NK-92 treated with Interleukin-12 subunit alpha and Interleukin-12 subunit beta, amount 100 ng/mL, for 24 hours (cell line): ENCODE results near the gene LAMC3.
"Not testable (repeated sequence)": the region's sequence is repeated elsewhere in the genome, so short reads cannot be mapped to it uniquely, and the experiment has no call there.

Experiments
- DNase-seq: peaks from one replicate; lab custom pipeline; 2025; lab: John Stamatoyannopoulos, UW

LAMC3 gene

DNA sequence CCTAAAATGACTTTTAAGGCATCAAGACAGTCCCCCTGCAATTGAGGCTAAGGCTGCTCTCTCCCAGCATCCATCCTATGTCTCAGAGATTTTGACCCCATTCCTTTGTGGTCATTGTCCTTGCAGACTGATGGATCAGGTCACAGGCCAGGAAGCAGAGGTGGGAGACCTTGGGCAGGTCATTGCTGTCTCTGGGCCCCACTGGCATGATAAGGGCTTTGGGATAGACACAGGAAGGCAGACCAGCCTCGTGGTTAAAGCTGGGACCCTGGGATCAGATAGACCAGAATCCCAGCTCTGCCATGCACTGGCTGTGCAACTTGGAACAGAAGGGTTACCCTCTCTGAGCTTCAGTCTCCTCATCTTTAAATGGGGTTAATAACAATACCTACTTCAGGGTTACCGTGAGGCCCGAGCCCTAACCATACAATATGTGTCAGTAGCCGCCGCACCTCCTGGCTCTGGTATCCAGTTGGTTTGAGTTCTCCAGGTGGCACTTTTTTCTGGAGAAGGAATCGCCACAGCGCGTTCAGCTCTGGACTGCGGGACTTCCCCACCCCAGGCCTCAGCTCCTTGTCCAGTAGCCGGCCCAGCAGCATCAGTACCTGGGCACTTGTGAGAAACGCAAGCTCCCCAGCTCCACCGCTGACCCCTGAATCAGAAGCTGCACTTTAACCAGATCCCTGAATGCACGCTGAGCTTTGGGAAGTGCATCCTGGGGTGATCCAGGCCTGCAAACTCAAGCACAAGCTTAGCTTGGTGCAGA is 21.4 kb downstream of the LAMC3 start:
- DNase-seq = no peak

DNA sequence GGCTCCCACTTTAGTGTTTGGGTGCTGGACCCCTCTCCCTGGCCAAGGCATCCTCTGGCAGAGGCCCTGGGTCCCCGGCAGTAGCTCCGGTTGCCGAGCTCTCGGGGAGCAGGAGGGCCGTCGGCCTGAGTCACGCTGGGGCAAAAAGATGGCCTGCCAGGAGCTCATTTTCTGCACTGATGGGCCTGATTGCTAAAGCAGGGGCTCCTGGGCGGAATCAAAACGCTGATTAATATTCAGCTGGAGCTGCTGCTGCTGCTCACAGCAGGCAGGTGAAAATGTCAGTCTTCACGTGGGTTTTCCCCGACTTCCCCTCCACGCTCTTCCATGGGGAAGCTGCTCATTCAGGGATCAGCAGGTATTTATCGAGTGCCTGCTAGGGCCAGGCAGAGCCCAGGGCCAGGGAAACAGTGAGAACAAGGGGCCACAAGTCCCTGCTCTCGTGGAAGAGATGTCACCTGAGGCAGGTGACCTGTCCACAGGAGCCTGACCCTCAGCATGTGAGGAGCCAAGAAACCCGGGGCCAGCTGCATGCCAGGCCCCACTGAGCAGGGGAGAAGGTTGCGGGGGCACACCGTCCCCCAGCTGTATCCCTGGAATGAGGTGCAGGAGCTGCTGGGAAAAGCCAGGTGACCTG is 22.1 kb downstream of the LAMC3 start:
- DNase-seq = no peak

DNA sequence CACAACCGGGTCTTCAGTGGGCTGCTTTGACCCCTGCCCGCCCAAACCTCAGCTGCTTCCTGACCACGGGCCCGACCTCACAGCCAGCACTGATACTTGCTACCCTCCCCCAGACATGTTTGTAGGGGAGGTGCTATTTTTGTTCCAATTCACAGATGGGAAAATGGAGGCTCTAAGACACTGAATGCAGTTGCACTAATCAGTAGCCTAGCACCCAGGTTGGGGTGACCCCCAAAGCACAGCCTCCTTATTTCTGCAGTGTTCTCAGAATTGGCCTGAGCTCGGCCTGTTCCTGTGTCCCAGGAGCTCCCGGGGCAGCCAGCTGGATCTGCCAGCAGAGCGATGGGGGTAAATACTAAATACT is 22.6 kb downstream of the LAMC3 start:
- no peak for DNase-seq

GRCh38 chr9:131032384-131032783 is 23.4 kb downstream of the LAMC3 start:
- DNase-seq = no peak

DNA sequence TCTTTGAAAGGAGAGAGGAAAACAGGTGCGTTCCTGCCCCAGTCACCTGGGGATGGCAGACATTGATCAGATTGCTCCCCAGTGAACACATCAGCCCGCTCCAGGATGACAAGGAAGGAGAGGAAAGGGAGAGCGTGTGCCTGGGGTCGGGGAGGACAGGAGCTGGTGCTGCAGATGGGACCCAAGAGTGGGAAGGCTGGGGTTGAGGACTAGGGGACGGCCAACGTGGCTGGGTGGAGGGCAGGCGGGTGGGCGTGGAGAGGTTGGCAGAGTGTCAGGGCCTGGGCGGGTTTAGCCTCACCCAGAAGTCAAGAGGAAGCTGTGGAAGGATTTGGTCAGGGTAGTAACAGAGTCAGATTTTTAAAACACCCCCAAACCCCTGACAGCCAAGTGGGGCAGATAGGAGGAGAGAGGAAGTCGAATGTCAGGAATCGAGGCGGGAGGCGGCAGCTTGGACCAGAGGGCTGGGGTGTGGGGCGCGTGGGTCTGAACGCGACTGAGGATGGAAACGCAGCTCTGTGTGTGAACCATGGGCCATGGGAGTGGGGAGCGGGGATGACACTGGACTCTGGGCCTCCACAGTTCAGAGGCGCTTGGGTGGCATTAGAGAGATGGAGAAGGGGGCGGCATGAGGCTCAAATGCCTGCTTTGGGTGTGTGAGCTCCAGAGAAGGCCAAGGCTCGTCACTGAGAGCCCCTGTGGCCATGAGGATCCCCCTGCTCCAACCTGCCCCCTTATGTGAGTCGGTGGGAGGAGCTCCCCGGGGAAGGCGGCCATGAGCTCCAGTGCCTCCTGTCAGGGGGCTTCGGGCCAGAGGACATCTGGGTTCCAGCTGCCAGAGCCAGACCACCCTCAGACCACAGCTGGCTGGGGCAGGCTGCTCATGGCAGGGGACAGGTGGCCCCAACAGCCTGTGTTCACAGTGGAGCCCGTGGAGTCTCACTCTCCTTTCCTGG is 24.6 kb downstream of the LAMC3 start:
- DNase-seq = no peak

DNA sequence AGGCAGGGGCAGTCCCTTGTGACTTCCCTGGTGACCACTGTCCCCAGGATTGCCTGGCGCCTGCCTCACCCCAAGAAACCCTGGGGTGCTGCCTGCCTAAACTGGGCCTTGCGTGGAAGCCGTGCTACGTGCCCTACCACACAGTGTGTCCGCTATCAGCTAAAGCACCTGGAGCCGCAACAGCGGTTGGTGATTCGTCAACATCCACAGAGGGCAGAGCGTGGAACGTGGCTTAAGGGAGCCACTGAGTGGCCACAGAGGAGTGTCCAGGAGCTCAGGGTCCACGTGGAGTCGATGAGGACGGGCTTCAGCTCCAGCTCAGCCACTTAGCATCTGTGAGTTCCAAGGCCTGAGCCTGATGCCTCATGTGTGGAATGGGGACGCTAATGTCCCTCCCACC is 25.3 kb downstream of the LAMC3 start:
- DNase-seq = no peak

GRCh38 chr9:131034749-131035148 is 25.8 kb downstream of the LAMC3 start:
- DNase-seq = not testable (repeated sequence)

GRCh38 chr9:131035548-131035947 is 26.6 kb downstream of the LAMC3 start:
- no peak for DNase-seq

- DNase-seq = no peak
These were observed 27.1 kb downstream of the LAMC3 start for GRCh38 chr9:131036071-131036470.

DNA sequence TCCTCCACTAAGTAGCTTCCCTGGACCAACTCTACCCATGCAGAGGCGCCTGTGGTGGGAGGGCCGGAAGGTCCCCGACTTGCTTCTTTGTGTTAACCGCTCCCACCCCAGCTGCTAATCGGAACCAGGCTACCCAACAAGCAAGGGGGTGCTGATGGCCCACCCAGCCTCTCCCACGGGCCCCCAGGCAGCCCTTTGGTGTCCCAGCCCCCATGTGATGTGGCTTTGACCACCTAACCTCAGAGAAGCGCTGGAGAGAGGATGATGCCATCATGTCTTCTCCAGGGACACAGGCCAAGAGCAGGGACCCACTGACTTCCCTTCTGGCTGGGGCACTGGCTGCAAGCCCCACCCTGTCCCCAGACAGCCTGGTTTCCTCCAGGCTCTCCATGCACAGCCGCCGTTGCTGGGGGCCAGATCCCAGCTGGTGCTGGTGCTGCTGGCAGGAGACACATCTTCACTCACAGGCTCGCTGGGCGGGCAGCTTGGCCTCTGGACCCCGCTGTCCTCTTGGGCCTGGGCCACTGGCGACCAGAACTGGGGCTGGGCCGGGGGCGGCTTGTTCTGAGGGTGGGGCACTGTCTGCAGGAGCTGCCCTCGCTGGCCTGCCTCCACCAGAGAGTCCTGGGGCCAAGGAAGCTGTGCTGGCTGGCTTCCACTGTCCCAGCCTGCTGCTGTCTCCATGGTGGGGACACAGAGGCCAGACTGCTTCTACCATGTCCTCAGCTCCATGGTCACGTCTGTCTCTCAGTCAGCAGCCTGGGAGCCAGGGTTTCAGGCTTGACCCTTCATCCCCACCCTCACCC is 27.8 kb downstream of the LAMC3 start:
- no peak for DNase-seq

DNA sequence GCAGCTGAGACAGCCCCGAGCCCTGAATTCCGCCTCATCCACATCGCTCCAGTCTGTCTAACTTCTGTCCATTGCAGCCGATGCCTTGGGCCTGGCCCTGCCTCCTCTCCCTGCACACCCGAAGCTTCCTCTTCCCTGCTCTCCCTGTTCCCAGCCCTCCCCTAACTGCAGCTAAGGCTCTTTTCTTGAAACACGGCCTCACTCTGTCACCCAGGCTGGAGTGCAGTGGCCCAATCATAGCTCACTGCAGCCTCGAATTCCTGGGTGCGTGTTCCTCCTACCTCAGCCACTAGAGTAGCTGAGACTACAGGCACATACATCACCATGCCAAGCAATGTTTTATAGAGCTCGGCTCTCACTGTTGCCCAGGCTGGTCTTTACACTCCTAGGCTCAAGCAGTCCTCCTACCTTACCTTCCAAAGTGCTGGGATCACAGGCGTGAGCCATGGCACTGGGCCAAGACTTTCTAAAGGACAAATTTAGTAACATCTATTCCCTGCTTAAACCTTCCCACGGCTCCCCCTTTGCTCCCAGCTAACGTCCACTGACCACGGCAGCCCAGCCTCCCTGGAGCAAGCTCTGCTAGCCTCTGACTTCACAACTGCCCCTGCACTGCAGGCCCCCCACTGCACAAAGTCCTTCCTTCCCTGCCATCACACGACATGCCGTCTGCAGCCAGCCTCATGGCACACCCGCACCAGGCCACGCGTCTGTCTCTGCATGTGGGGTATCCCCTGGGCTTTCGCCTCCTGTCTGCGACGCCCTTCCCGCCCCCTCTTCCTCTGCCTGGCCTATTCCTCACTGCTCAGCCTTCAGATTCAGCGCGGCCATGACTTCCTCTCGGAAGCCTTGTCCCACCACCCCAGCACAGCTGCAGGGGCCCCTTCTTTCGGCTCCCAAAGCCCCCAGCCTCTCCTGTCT is 28.6 kb downstream of the LAMC3 start:
- DNase-seq = no peak

DNA sequence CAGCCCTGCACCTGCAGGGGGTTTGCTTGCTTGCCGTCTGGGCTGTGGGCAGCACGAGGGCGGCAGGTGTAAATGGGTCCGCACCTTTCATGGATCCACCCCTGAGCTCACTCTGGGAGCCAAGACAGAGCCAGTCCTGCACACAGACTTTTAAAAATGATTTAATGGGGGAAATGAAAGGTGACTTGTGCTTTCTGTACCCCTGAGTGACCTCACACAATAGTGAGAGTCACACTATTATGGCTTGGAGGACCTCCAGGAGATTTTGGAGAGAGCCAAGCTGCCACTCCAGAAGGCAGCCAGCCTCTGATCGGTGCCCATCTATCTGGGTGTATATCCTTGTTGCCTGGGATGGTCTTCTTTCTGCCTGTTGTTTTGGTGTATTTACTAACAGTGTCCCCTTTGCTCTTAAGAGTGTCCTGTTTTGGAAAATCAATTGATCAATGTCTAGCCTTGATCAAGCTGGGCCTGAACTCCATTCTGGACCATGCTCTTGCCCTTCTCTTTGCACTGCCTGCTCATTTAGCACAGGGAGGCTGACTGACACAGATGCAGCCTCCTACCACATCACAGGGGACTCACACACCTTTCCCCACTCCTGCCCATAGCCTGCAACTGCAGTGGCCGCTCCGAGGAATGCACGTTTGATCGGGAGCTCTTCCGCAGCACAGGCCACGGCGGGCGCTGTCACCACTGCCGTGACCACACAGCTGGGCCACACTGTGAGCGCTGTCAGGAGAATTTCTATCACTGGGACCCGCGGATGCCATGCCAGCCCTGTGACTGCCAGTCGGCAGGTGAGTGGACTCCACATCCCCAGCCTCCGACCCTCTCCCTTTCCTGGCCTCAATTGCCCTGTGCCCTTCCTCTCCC is 29.5 kb downstream of the LAMC3 start:
- no peak for DNase-seq

- DNase-seq = no peak
These were observed 30.4 kb downstream of the LAMC3 start for GRCh38 chr9:131039129-131039954.

DNA sequence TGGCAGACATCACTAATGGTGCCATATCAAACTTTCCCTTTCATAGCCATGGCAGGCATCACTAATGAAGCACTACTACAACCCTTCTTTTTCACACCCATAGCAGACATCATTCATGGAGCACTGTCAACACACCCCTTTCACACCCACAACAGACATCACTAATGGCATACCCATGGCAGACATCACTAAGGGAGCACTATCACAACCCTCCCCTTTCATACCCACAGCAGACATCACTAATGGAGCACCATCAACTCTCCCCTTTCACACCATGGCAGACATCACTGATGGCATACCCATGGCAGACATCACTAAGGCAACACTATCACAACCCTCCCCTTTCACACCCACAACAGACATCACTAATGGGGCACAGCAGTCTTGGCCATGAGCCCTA is 33.7 kb downstream of the LAMC3 start:
- no peak for DNase-seq

- DNase-seq = no peak
These were observed 34.1 kb downstream of the LAMC3 start for GRCh38 chr9:131043087-131043486.

DNA sequence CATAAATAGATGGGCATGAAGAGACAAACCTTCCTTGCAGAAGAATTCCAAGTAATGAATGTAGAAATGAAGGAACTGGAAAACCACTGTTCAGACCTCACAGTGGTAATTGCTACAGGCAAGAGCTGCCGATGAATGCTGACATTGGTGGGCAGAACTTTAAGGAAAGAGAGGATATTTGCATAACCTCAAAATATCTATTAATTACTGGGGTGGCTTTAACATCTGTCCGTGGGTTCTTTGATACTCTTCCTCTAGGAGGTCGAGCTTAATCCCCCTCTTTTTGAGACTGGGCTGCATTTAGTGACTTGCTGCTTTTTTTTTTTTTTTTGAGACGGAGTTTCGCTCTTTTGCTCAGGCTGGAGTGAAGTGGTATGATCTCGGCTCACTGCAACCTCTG is 34.7 kb downstream of the LAMC3 start:
- DNase-seq = no peak

GRCh38 chr9:131045300-131046092 is 36.5 kb downstream of the LAMC3 start:
- no peak for DNase-seq

GRCh38 chr9:131046093-131046380 is 37.1 kb downstream of the LAMC3 start:
- DNase-seq = no peak
